Cardiac muscle cell (in vitro differentiated cells and primary cell): ENCODE data around the gene RHOA. TPM values are rescaled to one million over a fixed set of nuclear protein-coding genes. Genes with fewer than 3 reads are reported as not detected.

Experiments used
- DNase-seq, 2 donors: peaks; one replicate each; pipeline versions ENCODE4 v3.0.0 to v3.0.0-alpha.2; 2010 to 2017; ENCODE audit warnings: low read depth in 1 of 2, low spot score in 1 of 2
- H3K27ac ChIP-seq: fragments of 200-600 bp; sonication (generic); 2 replicates; pipeline ENCODE4 v1.5.1; 2016
- H3K27me3 ChIP-seq: fragments of 200-600 bp; sonication (generic); 2 replicates; pipeline ENCODE4 v1.6.0; 2016; ENCODE audit warnings: control low read depth
- H3K36me3 ChIP-seq: fragments of 200-600 bp; sonication (generic); 2 replicates; pipeline ENCODE4 v1.5.1; 2016; ENCODE audit warnings: control low read depth
- H3K4me1 ChIP-seq: fragments of 200-600 bp; sonication (generic); 2 replicates; pipeline ENCODE4 v1.8.1; 2017; ENCODE audit warnings: low read depth, mild to moderate bottlenecking, mixed run types
- H3K4me3 ChIP-seq: fragments of 200-600 bp; sonication (generic); 2 replicates; pipeline ENCODE4 v1.5.1; 2016; ENCODE audit warnings: mild to moderate bottlenecking
- H3K9me3 ChIP-seq: fragments of 200-600 bp; sonication (generic); 2 replicates; pipeline ENCODE4 v1.5.1; 2017; ENCODE audit warnings: low read depth, mild to moderate bottlenecking, control low read depth
- CTCF ChIP-seq: IDR thresholded peaks from 2 replicates; pipeline ENCODE4 v1.5.1; 2012; ENCODE audit warnings: low read depth, mild to moderate bottlenecking, low read length
- polyA plus RNA-seq: library from polyadenylated mRNA; unstranded; fragments of >200 nt; fragmentation: Nextera tagmentation; extraction: Ambion mirVana; gene quantifications from 2 replicates; pipeline ENCODE4 v1.2.1, GENCODE V29; 2016
- total RNA-seq: library from RNA; depleted of rRNA; stranded (reverse); fragments of >200 nt; gene quantifications from 2 replicates; pipeline ENCODE4 v1.2.3, GENCODE V29; 2016

RHOA gene
- total and polyA plus RNA-seq, 2 experiments from 2014 or later, result 359 to 522 TPM

- H3K27ac ChIP-seq, result no peak overlapping the region
- no peak overlapping the region for H3K4me3 ChIP-seq
- DNase-seq, result no peak
- H3K4me1 ChIP-seq, result peaks cover 4% of the 10 kb centered on the region
- no peaks in the 10 kb centered on the region for H3K27me3 ChIP-seq
- no peak for TF ChIP-seq CTCF
- H3K9me3 ChIP-seq, result no peaks in the 10 kb centered on the region
- no peaks in the 10 kb centered on the region for H3K36me3 ChIP-seq
Measured at GRCh38 chr3:49424816-49425215, 13.0 kb upstream of the RHOA start.

- Histone ChIP-seq H3K27me3 (no peaks in the 10 kb centered on the region), H3K27ac (peak within 1 kb of the TSS; percentile 92), H3K36me3 (no peaks in the 10 kb centered on the region), H3K9me3 (no peaks in the 10 kb centered on the region), H3K4me1 (peaks cover 7% of the 10 kb centered on the region), H3K4me3 (peak within 1 kb of the TSS; percentile 68)
- no peak for TF ChIP-seq CTCF
- DNase-seq, result peak; percentile 43 to 92
Measured at GRCh38 chr3:49422379-49423248, 10.8 kb upstream of the RHOA start, which contains the start of gene AMT. Gene AMT, minus strand, starts transcription at chr3:49422473. Its CDS starts 23 bp downstream, at chr3:49422450.

GRCh38 chr3:49421890-49422378 lies 10.2 kb upstream of the RHOA start:
- TF ChIP-seq CTCF, result no peak
- Histone ChIP-seq H3K4me3 (peak overlapping the region; percentile 68), H3K27ac (peak overlapping the region; percentile 92), H3K27me3 (no peaks in the 10 kb centered on the region), H3K9me3 (no peaks in the 10 kb centered on the region), H3K36me3 (no peaks in the 10 kb centered on the region), H3K4me1 (peaks cover 9% of the 10 kb centered on the region)
- DNase-seq, result no peak

GRCh38 chr3:49417516-49418120 lies 5.8 kb upstream of the RHOA start:
- no peaks in the 10 kb centered on the region for H3K36me3 ChIP-seq
- TF ChIP-seq CTCF, result no peak

GRCh38 chr3:49416867-49417266 lies 5.1 kb upstream of the RHOA start:
- Histone ChIP-seq H3K4me1 (peaks cover 13% of the 10 kb centered on the region), H3K4me3 (no peak overlapping the region), H3K36me3 (no peaks in the 10 kb centered on the region), H3K9me3 (no peaks in the 10 kb centered on the region), H3K27me3 (no peaks in the 10 kb centered on the region), H3K27ac (peak overlapping the region; percentile 66)
- TF ChIP-seq CTCF, result no peak
- DNase-seq, result no peak

More at GRCh38 chr3:49417516-49418120, 5.8 kb upstream of the RHOA start:
- no peak for DNase-seq
- no peaks in the 10 kb centered on the region for H3K9me3 ChIP-seq
- H3K27me3 ChIP-seq, result no peaks in the 10 kb centered on the region
- peaks cover 13% of the 10 kb centered on the region for H3K4me1 ChIP-seq
- peak overlapping the region; percentile 66 for H3K27ac ChIP-seq
- no peak overlapping the region for H3K4me3 ChIP-seq
